ENCODE results near the gene SMNDC1.

The SMNDC1 gene

DNA sequence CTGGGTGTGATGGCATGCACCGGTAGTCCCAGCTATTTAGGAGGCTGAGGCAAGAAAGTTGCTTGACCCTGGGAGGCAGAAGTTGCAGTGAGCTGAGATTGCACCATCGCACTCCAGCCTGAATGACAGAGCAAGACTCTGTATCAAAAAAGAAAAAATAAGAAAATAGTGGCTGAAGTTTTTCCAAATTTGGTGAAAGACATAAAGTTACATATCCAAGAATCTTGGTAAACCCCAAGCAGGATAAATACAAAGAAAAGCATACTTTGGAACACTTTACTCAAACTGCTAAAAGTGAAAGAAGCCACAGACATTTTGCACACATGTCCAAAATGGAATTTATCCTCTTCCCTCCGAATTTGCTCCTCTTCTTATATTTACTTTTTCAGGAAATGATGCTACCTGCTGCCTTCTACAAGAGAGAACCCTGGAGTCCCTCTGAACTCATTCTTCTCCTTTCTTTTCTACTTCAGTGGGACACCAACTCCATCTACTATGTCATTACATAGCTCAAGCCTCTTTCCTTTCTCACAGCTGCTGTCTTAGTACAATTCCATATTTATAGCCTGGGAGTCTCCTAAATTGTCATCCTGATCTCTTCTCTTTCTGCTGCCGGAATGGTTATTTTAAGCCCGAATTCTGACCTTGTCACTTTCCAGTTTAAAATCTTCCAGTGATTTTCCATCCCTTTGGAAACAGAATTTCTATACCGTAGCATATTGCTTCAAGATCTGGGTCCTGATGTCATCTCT, 17.3 kb upstream of the SMNDC1 start:
- no peak overlapping the region for H3K4me3 ChIP-seq (ENCODE audit: low read depth, low read length)
- TF ChIP-seq, protein P1, sequence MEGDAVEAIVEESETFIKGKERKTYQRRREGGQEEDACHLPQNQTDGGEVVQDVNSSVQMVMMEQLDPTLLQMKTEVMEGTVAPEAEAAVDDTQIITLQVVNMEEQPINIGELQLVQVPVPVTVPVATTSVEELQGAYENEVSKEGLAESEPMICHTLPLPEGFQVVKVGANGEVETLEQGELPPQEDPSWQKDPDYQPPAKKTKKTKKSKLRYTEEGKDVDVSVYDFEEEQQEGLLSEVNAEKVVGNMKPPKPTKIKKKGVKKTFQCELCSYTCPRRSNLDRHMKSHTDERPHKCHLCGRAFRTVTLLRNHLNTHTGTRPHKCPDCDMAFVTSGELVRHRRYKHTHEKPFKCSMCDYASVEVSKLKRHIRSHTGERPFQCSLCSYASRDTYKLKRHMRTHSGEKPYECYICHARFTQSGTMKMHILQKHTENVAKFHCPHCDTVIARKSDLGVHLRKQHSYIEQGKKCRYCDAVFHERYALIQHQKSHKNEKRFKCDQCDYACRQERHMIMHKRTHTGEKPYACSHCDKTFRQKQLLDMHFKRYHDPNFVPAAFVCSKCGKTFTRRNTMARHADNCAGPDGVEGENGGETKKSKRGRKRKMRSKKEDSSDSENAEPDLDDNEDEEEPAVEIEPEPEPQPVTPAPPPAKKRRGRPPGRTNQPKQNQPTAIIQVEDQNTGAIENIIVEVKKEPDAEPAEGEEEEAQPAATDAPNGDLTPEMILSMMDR (IDR thresholded peaks at IDR 0.05; ENCODE audit: insufficient read depth, low read depth, low read length, missing control alignments): no peak
- DNase-seq (ENCODE audit: low read depth): no peak

DNA sequence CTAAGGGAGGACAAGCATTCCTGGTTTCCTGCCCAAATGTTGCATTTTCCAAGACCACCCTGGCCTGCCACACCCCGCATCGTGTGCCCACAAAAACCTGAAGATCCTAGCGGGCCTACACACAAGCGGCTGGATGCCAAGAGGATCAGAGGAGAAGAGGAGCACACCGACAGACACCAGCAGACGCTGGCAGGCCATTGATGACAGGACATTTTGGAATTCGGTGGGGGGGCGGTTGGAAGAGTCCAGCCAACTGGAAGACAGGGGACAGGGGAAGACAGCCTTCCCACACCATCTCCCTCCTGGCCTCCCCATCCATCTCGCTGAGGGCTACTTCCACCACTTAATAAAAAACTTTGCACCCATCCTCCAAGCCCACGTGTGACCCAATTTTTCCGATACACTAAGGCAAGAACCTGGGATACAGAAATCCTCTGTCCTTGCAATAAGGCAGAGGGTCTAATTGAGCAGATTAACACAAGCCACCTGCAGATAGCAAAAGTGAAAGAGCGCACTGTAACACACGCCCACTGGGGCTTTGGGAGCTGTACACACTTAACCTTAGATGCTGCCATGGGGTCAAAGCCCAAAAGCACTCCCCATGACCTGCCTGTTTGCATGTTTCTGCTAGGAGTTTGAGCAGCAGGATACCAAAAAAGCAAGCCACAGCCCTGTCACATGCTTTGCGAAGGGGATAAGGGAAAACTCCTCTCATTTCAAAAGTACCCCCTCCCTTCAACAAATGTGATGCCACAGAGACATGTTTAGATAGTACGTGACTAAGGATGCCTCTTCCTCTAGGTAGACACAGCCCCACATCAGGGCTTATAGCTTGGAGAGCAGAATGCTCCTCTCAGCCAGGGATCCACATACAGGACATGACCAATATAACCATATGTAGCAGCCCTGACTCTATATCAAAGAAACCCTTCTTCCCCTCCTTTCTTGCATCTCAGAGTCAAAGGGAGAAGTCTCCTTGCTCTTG, 13.4 kb upstream of the SMNDC1 start:
- no peak overlapping the region for H3K4me3 ChIP-seq (ENCODE audit: low read depth, low read length)
- DNase-seq (ENCODE audit: low read depth): peak; percentile 38
- TF ChIP-seq, protein P1 (IDR thresholded peaks at IDR 0.05; ENCODE audit: insufficient read depth, low read depth, low read length, missing control alignments): no peak

DNA sequence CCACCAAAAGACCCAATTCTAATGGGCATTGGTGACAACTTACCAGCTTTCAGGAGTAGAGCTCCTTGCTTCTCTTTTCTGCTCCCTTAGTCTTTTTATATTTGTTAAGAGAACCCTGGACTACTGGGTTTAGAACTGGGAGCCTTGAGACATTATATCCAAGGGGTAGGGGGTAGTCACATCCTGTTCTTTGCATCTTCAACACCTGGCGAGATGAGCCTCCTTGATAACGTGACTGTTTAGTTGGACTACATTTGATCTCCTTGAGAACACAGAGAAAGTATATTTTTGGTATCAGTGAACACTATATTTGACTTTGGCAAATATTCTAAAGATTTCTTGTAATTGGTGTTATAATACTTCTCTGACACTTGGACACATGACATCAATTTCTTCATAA, 9.0 kb upstream of the SMNDC1 start:
- no peak for DNase-seq (ENCODE audit: low read depth)
- H3K4me3 ChIP-seq (ENCODE audit: low read depth, low read length): no peak overlapping the region
- TF ChIP-seq, protein P1 (IDR thresholded peaks at IDR 0.05; ENCODE audit: insufficient read depth, low read depth, low read length, missing control alignments): no peak

DNA sequence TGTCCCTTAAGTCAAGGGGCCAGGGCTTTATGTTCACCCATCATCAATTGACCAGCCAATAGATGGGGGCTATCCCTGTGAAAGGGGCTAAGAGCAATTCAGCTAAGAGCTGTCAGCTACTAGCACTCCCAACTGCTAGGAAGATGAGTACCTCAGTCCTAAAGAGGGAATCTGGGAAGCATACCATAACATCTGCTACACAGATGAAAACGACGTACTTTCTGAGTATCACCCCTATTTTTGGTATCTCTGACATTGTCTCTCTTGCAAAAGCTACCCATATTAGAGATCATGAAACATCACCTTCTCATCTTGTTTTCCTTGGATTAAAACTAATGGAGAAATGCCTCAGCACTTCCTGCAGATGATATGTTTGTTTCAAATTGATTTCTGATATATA, 7.5 kb upstream of the SMNDC1 start:
- no peak overlapping the region for H3K4me3 ChIP-seq (ENCODE audit: low read depth, low read length)
- no peak for DNase-seq (ENCODE audit: low read depth)
- TF ChIP-seq, protein P1 (IDR thresholded peaks at IDR 0.05; ENCODE audit: insufficient read depth, low read depth, low read length, missing control alignments): no peak

DNA sequence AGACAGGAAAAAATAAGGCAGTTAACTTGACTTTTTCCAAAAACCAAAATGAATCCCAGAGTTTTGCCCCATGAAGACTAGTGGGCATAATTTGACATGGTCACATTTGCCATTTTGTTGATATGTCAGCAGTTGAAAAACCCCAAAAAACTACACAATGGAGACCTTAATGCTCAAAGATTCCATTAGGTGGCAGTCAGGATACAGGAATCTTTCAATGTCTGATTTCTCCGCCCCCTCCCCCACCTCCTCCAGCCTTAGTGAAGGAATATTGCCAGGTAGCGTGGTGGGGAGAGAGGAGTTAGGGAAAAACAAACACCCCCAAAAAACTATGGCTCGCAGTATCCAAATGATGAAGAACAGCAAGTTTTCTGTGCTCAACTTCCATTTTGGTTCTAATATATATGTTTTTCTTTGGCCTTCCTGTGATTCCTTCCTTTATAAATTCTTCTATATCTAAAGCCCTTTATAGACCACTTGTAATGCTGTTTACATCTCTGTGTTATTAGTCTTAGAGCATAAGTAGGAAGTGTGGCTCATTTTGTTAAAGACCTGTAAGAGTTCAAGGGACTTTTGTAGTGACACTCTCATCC, 6.7 kb upstream of the SMNDC1 start:
- H3K4me3 ChIP-seq (ENCODE audit: low read depth, low read length): no peak overlapping the region
- TF ChIP-seq, protein P1 (IDR thresholded peaks at IDR 0.05; ENCODE audit: insufficient read depth, low read depth, low read length, missing control alignments): peak; percentile 66
- DNase-seq (ENCODE audit: low read depth): peak; percentile 69

DNA sequence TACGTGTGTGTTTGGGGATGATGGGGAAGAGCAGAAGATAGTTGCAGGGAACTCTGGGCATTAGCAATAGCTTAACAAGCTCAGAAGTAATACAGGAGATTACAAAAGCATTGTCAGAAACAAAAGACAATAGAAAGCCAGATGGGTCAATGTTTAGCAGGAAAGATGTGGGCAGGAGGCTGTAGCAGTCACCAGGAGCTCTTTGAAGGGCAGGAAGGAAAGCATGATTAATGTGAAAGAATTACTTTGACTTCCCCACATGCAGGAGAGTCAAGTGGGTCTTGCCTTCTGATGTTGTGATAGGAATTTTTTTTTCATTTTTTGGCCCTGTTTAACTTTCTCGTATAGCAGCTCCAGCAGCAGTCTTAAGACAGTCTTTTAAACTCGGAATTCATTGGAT, 6.0 kb upstream of the SMNDC1 start:
- no peak for DNase-seq (ENCODE audit: low read depth)
- TF ChIP-seq, protein P1 (IDR thresholded peaks at IDR 0.05; ENCODE audit: insufficient read depth, low read depth, low read length, missing control alignments): no peak
- no peak overlapping the region for H3K4me3 ChIP-seq (ENCODE audit: low read depth, low read length)
